ENCODE data around the gene ZDHHC23.
A peak's percentile ranks its signal among the peaks of the same experiment; 100 is the strongest.

Gene ZDHHC23, protein sequence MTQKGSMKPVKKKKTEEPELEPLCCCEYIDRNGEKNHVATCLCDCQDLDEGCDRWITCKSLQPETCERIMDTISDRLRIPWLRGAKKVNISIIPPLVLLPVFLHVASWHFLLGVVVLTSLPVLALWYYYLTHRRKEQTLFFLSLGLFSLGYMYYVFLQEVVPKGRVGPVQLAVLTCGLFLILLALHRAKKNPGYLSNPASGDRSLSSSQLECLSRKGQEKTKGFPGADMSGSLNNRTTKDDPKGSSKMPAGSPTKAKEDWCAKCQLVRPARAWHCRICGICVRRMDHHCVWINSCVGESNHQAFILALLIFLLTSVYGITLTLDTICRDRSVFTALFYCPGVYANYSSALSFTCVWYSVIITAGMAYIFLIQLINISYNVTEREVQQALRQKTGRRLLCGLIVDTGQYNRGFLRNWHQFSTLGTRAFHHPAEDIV

DNA sequence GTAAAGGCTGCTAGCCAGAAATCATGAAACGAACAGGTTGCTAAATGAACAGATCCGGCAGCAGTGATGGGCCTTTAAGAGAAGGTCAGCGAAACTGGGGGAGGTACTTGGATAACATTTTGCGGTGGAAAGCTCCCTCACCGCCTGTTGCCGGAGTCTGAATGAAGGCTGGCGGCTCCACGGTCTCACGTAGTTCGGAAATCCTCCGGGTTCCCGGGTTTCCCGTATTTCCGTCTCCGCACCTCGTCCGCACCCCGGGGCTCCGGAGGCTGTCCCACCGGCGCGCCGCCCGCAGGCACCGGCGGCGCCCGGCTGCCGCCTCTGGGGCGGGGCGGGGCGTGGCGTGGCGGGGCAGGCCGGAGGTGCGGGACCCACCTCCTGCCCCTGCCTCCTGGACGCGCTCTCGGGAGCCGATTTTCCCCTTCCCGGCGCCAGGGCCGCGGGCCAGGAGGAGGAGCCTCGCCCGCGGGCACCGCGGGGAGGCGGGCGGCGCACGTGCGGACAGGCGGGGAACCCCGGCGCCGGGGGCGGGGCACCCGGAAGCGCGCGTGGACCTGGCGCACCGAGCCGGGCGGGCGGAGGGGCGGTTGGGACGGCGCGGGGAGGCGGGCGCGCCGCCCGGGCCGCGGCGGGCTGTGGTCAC is at the start of gene ZDHHC23:
Gene ZDHHC23, plus strand, starts transcription at position 642 of the 643 bp plus-strand sequence. CDS start 790 bp downstream, outside the sequence.
- peak; percentile 24 for DNase-seq (ENCODE audit: low spot score)

- DNase-seq (ENCODE audit: low spot score), result no peak
Measured at GRCh38 chr3:113898892-113899291, 48.9 kb upstream of the ZDHHC23 start.

- no peak for DNase-seq (ENCODE audit: low spot score)
Measured at GRCh38 chr3:113906568-113907140, 41.2 kb upstream of the ZDHHC23 start.

DNA sequence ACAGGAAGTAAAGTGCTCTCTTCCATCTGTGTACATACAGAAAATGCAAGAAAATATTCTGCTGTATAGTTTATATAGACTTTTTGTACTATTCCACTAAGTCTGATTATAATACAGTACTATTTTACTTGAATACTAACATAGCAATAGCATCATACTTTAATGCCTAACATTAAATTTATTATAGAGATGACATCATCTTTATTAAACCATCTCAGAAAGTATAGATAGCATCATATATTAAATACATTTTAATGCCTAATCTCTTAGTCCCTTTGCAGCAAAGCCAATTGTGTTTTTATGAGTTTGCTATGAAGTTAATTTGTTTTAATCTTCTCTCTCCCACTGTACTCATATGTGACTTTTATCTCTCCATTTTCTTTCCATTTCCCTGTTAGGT is 39.7 kb upstream of the ZDHHC23 start:
- no peak for DNase-seq (ENCODE audit: low spot score)

- no peak for DNase-seq (ENCODE audit: low spot score)
Measured at GRCh38 chr3:113910966-113911365, 36.8 kb upstream of the ZDHHC23 start.

DNA sequence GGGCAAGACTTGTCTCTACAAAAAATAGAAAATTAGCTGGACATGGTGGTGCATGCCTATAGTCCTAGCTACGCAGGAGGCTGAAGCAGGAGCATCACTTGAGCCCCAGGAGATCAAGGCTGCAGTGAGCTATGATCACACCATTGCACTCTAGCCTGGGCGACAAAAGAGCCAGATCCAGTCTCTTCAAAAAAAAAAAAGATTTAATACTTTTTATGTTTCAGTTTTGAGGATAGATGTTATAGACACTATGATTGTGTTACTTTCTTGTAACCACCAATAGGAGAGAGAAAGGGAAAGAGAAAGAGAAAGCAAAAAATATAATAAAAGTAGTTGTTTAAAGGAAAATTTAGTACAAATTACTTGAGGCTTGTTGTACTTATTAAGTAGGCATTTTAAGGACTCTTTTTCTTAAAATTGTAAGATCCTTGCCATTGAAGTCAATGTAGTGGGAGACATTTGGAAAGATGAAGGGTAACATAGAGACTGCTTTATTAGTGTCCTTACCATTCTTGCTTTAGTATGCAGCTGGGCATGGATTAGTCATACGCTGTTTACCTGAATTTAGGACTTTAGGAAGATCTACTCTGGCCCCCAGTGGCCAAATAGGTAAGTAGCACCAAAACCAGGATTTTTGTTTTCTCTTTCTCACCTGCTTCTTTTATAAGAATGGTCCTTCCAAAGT is 35.1 kb upstream of the ZDHHC23 start:
- DNase-seq (ENCODE audit: low spot score), result peak; percentile 9

- DNase-seq (ENCODE audit: low spot score), result no peak
Measured at GRCh38 chr3:113914646-113915045, 33.2 kb upstream of the ZDHHC23 start.

DNA sequence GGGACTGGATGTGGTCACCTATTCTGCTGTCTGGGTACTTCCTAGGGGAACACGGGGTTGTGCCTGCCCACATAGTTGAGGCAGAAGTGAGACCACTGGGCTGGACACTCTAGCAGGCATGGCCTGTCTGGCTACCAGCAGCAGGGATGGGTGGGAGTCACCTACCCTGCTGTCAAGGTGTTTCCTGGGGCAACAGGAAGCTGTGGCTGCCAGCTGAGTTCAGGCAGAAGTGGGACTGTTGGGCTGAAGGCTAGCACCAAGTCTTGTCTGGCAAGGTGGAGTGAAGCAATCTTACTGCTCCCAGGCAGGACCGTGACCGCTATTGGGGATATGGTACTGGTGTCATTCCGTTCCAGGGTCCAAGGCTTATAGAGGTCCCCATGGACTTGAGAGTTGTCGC is 20.3 kb upstream of the ZDHHC23 start:
- DNase-seq (ENCODE audit: low spot score), result no peak

GRCh38 chr3:113946831-113947230 is 982 bp upstream of the ZDHHC23 start:
- DNase-seq (ENCODE audit: low spot score), result no peak

DNA sequence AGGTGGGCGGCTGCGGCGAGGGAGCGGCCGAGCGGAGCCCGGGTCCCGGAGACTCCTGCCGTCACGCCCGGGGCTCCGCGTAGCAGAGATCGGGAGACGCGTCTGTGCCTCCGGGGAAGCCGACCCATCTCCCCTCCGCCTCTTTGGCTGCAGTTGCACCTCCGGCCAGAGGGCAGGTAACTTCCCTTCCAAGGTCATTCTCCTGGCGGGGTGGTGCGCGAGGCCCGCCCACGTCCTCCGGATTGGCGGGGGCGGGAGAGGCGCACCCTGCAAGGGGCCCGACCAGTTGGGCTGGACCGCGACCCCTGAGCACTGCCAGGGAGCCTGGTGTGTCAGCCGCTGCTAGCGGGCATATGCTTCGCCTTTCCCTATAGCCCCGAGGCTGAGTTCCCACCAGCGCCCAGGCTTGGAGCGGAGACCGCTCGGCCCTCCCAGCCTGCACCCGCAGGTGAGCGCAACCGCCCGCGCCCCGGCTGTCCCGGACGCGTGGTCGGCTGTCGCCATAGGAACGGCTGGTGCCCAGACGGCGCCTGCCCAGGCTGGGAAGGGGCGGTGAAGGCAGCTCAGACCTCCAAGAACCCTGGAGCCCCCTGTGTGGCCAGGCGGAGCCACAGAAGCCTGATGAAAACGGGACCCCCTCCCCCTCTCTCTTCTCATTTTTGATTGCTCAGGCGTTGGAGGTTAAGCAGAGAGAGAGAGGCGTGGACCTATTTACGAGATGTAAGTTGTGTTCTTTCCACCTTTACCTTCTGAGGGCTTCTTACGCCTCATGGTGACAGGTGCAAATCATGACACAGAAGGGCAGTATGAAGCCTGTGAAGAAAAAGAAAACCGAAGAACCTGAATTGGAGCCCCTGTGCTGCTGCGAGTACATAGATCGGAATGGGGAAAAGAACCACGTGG is 453 bp downstream of the ZDHHC23 start:
- no peak for DNase-seq (ENCODE audit: low spot score)

- DNase-seq (ENCODE audit: low spot score), result no peak
Measured at GRCh38 chr3:113952921-113953320, 5.1 kb downstream of the ZDHHC23 start.

- DNase-seq (ENCODE audit: low spot score), result no peak
Measured at GRCh38 chr3:113953677-113954076, 5.9 kb downstream of the ZDHHC23 start.

DNA sequence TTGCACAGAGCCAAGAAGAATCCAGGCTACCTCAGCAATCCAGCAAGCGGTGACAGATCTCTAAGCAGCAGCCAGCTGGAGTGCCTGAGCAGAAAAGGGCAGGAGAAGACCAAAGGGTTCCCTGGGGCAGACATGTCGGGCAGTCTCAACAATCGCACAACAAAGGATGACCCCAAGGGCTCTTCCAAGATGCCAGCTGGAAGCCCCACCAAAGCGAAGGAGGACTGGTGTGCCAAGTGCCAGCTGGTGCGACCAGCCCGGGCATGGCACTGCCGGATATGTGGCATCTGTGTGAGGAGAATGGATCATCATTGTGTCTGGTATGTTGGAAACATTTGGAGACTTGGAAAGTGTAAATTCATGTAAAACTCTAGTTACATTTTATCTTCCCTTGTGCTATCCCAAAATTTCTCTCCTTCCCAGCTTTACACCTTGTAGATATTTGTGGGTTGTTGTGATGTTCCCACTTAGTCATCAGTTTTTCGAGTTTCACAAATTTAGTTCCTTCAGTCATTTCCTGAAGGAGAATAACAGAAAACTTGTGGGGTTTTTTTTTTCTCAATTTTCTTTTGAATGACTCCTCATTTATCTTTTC is 6.4 kb downstream of the ZDHHC23 start:
- DNase-seq (ENCODE audit: low spot score), result peak; percentile 25

DNA sequence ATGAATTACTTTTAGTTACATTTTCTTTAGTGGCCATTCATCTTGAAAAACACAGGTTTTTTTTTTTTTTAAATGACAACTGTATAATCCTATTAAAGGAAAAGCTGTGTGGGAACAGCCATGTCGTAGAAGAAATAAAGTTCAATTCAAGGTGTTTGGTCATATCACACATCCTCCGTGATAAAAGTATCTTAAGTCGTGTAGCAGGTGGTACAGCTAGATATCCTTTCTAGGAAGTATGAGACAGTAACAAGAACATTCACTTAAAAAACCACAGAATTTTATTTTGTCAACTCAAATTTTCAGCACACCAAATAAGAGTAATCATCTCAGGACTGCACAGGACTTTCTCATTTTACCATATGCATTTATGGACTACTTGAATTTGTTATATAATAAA is 16.1 kb downstream of the ZDHHC23 start:
- DNase-seq (ENCODE audit: low spot score), result no peak

DNA sequence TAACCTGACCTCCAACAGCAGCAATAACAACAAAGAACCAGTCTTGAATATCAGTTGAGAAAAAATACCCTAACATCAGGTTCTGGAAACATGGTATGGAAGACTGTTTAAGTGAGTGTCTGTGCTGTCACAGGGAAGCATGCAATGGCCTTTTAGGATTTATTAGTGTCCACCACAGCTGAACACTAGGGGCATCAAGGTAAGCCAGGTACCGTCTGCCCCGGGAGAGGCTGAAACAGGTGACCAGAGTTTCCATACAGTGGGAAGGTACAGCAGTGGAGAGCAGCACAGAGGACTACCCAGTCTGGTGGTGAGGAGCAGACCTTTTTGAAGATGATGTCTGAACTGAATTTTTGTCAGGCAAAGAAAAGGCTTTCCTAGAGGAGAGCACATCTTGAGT is 18.4 kb downstream of the ZDHHC23 start:
- DNase-seq (ENCODE audit: low spot score), result no peak

GRCh38 chr3:113968986-113969385 is 21.2 kb downstream of the ZDHHC23 start:
- DNase-seq (ENCODE audit: low spot score), result peak; percentile 32

DNA sequence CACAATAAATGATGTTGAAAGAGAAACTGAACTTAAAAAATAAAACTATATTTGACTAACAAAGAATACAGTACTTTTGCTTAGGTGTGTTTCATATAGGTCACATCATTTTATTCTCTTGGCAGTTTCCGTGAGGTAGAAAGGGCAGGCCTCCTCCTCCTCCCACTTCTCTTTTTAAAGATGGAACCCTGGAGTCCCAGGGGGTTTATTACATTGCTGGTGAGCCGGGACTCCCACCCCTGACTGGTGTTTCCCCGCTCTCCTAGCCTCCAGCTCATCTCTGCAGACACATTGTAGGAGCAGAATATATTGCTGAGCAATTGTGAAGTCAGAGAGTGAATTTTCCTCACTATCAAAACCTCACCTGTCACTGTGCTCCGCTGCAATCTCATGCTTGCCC is 30.0 kb downstream of the ZDHHC23 start:
- DNase-seq (ENCODE audit: low spot score), result no peak

GRCh38 chr3:113979916-113980315 is 32.1 kb downstream of the ZDHHC23 start:
- no peak for DNase-seq (ENCODE audit: low spot score)

GRCh38 chr3:113981803-113982202 is 34.0 kb downstream of the ZDHHC23 start:
- no peak for DNase-seq (ENCODE audit: low spot score)

DNA sequence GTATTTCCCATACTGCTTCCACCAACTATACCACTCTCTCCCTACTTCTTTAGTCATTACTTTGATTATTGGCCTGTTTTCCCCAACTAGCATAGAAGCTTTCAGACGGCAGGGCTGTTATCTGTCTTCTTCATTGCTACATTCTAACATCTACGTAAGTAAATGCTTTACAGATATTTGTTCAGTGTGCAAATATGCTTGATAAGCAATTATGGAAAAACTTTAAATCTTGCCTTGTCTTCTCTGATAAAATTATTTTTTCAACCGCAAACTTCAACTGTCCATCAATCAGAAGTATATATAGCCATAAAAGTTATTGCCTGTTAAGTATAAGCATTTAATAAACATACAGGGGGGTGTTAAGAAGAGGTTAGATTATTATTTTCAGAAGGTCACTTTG is 35.7 kb downstream of the ZDHHC23 start:
- no peak for DNase-seq (ENCODE audit: low spot score)

- DNase-seq (ENCODE audit: low spot score), result no peak
Measured at GRCh38 chr3:113985541-113985940, 37.7 kb downstream of the ZDHHC23 start.
